HG03520 (cell line): ENCODE results near the gene WNT3A.

ENCODE experiments used
- ATAC-seq: cut with Tn5 transposase; IDR thresholded peaks from one replicate; pipeline ENCODE4 v1.9.1; 2021; ENCODE audit warnings: mild to moderate bottlenecking, moderate library complexity; ENCODE audit not compliant: unreplicated experiment

The WNT3A gene

DNA sequence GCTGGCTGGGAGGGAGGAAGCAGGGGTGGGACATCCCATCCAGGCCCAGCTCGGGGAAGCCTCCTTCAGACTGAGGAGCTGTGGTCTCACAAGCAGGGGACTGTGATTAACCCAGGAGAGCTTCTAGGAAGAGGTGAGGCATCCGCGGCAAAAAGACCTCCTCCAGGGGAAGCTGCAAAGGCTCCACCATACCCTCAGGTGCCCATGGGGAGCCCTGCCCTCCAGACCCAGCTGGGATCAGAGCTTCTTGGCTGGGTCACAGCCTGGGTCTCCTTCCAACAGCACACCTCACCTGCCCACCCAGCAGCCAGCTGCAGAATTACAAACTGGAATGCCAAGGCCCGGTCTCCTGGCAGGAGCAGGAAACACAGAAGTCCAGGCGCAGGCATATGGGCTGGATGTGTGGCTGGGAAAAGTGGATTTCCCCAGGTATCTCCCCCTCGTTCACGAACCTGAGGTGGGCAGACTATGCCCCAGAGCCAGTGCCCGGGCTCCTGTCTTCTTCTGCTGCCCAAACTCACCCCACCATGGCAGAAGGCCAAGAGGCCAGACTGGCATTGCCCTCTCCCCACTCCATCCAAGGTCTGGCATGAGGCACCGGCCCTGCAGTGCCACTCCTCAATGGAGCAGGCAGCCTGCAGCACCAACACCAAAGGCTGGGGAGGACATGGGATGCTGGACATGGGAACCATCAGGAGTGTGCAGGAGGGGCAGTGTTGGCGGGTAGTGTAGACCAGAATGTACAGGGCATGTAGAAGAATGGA lies 60.3 kb downstream of the WNT3A start:
- no peak for ATAC-seq

DNA sequence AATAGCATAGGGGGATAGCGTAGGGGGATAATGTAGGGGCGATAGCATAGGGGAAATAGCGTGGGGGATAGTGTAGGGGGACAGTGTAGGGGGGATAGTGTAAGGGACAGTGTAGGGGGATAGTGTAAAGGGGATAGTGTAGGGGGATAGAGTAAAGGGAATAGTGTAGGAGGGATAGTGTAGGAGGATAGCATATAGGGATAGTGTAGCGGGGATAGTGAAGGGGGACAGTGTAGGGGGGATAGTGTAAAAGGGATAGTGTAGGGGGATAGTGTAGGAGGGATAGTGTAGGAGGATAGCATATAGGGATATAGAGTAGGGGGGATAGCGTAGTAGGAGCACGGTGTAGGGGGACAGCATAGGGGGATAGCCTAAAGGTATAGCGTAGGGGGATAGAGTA lies 61.6 kb downstream of the WNT3A start:
- ATAC-seq = no peak

DNA sequence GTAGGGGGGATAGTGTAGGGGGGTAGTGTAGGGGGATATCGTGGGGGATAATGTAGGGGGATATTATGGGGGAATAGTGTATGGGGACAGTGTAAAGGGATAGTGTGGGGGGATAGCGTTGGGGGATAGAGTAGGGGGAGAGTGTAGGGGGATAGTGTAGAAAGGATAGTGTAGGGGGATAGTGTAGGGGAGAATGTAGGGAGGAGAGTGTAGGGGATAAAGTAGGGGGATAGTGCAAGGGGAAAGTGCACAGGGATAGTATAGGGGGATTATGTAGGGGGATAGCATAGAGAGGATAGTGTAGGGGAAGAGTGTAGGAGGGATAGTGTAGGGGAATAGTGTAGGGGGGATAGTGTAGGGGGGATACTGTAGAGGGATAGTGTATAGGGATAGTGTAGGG lies 63.4 kb downstream of the WNT3A start:
- ATAC-seq = no peak

DNA sequence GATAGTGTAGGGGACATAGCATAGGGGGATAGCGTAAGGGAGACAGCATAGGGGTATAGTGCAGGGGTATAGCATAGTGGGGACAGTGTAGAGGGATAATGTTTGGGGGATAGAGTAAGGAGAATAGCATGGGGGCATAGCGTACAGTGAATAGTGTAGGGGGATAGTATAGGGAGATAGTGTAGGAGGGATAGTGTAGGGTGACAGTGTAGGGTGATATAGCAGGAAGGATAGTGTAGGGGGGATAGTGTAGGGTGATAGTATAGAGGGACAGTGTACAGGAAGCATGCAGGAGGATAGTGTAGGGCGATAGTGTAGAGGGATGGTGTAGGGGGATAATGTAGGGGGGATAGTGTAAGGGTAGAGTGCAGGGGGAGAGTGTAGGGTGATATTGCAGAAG lies 64.1 kb downstream of the WNT3A start:
- no peak for ATAC-seq

DNA sequence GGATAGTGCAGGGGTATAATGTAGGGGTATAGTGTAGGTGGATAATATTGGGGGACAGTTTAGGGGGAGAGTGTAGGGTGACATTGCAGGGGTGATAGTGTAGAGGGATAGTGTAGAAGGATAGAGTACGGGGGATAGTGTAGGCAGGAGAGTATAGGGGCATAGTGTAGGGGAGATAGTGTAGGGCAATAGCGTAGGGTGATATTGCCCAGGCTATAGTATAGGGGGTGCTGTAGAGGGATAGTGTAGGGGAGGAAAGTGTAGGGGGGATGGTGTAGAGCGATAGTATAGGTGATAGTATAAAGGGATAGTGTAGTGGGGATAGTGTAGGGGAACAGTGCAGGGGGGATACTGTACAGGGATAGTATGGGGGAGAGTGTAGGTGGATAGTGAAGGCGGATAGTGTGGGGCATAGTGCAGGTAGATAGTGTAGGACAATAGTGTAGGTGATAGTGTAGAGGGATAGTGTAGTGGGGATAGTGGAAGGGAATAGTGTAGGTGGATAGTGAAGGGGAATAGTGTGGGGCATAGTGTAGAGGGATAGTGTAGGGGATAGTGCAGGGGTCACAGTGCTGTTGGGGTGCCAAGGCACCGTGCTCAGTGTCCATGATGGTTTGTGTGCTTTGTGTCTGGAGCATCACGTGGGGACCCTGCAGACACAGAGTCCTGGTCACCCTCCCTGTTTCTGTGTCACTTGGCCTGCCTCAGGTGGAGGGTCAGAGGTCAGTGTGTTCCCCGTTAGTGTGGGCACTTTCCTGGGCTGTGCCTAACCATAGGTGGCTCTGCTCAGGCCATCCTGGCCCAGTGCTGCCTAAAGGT lies 65.2 kb downstream of the WNT3A start:
- no peak for ATAC-seq

DNA sequence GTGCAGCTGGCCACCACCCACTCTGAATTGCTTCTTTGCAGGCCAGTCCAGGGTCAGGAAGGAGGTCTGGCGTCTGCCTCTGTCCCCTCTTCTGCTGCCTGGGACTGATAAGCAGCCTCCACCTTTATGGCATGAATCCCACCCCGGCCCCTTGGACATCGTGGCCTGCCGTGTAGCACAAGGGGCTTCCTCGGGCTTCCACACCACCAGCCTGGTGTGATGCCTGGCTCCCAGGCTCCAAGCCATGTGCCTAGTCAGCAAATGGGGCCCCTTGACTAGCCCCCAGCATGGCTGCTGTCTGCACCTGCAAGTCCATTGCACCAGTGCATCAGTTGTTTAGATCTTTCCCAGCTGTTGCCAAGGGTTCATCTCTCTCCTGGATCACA lies 65.9 kb downstream of the WNT3A start:
- no peak for ATAC-seq

DNA sequence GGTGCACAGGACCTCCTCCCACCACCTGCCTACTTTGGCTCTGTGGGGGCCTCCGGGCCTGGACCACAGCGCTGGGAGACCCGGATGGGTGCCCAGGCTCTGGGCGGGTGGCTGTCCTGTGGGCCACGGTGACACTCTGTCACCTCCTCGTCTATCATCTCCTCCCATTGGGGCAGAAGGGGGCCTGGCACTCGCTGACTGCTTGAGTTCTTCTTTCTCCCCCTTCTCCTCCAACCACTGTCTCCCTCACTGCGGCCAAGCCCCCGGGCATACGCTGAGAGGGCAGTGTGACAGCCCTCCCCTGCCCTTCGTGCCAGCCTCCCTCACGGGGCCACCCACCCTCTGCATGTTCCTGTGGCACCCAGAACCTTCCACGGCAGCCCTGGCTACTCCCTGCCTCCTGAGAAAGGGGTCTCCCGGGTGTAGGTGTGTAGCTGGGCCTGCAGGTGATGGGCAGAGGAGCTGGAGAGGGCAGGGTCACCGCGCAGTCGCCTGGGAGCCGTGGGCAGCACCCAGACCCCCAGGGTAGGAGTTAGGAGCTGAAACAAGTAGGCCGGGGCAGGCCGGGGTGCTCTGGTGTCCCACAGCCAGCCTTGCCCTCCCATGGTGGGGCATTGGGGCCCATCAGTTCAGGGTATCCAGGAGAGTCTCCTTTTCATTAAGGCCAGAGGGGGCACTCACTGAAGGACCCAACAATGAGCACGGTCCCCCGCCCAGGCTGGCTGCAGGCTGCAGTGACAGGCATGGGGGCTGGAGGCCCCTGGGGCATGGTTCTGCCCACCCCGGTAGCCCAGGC lies 66.5 kb downstream of the WNT3A start:
- no peak for ATAC-seq

DNA sequence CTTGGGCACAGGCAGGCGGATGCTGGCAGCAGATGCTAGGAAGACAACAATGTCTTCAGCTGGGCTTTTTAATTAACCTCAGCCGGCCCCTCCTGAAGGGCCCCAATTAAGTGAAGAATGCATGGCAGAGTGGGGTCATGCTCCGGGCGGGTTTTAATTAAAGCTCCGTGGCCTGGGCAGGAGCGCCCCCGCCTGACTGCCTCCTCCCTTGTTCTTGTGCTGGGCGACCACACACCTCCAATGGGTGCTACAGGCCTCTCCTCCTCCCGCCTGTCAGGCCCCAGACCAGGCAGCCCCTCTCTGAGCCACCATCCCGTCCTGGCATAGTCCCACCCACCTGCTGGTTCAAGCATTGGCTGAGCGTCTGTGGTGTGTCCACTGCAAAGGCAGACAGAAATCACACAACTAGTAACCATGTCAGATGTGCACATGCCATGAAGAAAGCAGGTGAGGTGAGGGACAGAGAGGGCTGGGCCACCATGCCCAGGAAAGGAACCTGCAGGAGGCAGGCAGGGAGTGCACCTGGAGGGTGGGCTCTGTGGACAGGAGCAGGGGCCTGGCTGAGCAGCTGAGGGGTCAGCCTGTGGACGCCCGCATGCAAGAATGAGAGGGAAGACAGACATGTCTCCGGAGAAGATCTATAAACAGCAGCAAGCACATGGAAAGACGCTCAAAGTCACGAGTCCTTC lies 67.2 kb downstream of the WNT3A start:
- ATAC-seq = no peak

DNA sequence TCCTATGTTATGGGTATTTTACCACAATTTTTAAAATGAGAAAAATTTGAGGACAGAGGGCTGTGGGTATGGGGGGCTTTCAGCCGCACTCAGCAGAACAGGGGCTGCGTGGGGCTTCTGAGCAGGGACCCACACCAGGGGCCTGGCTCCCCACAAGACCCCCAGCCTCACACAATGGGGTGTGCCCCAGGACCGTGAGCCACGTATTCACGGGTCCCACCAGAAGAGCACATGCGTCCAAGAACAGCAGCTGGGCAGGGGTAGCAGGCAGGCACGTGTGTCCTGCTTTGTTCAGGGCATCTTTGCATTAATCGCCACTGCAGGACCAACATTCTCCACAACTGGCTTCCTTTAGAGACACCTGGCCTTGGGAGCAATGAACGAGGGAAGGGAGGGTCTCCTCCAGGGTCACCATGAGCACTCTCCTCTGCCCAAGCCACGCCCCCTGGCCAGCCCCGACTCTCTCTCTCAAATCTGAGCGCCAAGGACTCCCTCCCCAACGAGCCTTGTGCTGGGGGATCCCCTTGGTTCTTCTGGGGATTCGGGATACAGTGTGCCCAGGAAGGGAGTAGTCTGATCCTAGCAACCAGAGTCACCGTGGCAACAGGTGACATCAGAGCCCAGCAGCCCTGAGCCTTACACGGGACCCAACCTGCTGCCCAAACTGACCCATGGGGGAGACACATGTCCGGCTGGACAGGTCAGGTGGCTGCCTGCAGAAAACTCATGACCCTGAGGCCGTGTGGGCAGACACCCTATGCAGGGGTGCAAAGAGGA lies 68.3 kb downstream of the WNT3A start:
- ATAC-seq = no peak

DNA sequence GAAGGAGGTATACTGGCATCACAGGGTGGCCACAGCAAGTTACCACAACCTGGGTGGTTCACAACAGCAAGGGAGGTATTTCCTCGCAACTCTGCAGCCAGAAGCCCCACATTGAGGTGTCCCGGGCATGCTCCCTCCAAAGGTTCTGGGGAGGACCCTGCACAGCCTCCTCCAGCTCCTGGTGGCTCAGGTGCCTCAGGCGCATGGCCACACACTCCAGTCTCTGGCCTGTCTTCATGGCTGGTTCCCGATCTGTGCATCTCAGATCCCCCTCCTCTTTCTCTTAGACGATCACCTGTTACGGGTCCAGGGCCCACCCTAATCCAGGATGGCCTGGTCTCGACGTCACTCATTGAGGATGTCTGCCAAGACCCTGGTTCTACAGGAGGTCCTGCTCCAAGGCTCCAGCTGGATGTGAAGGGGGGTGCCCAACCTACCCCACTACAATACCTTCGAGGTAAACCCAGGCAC lies 69.0 kb downstream of the WNT3A start:
- ATAC-seq = no peak

DNA sequence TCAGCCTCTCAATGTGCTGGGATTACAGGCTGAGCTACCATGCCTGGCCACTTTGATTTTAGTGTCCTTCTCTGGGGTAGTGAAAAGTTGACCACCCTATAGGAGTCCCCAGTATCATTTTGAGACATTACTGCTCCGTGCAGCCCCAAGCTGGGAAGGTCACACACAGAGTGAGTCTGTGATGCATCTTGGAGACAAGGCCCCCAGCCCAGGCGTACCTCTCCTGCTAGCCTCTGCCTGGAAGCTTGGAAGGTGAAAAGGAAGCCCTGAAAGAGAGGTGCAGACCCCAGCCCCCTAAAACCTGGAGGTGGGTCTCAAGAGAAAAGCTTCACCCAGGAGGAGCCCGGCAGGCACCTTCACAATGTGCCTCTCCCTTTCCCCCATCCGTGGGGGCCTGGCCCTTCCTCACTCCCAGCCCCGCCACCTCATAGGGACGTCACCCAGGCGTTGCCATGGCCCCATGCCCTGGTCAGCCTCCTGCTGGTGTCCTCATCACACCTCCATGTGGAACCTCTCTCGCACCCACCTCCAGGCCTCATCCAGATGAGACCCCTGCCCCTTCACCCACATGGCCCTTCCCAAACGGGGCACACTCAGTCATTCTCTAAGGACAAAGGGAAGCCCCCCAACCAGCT lies 70.1 kb downstream of the WNT3A start:
- ATAC-seq = no peak

DNA sequence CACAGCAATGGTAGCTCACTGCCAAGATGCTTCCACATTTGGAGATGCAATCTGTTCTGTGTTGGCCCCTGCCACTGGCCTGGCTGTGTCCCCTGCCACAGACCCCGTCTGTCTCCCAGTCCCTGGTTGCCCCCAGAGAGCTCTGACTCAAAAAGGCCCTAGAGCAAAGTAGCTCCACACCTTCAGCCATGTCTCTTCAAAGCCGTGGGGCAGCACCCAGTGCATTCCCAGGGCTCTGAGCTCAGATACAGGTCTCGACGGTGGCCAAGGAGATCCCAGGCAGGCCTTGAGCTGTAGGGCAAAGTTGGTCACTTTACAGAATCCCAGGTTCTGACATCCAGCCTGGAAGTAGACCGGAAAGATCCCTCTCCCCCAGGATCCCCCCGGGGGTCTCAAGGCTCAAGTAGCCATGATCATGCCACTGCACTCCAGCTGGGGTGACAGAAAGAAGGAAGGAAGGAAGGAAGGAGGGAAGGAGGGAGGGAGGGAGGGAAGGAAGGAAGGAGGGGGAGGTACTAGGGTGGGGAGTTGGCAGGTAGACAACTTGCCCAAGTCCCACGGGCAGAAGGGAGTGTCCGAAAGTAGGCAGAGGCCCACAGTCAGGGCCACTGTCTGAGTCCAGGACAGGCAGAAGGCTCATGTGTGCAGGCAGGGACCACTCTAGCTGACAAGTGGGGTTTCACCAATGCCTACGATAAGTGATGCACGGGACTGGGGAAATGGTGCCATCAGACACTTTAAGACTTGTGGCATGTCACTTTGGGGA lies 71.0 kb downstream of the WNT3A start:
- ATAC-seq = no peak

DNA sequence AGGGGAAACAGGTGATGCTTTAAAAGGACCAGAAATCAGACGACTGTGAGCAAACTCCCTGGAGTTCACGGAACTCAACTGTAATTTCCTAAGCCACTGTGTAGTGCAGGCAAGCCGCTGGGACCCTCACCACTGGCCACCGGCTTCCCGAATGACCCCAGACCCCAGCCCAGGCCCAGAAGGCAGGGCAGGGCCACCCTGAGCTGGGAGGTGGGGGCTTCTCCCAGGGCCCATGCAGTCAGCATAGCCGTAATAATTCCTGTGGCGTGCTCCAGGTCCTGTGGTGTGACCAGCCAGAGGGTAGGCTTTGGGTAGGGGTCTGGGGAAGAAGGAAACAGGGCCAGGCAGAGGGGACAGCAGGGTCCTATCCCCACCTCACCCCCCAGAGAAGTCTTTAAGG lies 72.2 kb downstream of the WNT3A start:
- ATAC-seq = no peak

DNA sequence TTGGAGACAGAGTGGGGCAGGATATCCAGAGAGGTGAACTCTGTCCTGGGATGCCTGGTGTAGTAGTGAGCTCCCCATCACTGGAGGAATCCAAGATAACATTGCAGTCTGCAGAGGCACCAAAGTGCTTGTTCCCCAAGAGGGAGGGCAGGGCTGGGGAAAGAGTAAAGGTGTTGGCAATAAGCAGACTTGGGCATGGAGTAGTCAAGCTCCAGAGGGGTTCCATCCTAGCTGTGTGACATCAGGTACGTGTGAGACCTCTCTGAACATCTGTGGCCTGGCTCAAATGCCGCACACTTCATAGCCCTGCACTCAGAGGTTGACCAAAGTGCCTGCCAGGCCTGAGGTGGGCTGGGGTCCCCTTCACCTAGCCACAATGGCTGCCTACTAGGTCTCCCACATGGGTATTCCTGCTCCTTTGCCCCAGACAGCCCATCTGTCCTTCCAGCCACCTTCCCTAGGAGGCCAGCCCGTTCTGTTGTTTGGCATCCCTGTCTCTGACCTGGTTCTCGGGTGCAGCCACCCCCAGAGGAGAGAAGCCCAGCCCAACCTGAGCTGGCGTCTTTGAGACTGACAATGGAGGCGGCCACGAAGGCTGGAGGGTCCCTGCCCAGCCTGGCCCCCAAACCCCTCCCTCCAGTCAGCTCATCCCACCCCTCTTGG lies 72.9 kb downstream of the WNT3A start:
- ATAC-seq = no peak

DNA sequence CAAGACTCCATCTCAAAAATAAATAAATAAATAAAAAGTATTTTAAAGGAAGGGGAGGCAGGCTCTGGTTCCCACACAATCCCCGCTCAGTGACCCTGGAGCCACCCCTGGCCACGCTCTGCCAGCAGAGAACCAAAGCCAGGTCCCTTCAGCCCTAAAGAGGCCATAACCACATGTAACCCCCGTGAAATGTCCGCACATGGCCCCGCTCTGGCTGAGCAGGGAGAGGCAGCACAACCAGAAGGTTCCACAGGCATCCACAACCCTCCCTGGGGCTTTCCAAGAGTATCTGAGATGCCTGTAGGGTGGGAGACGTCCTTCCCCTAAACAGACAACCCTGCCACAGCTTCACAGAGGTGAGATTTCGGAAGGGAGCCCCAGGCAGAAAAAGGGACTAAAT lies 74.3 kb downstream of the WNT3A start:
- no peak for ATAC-seq

DNA sequence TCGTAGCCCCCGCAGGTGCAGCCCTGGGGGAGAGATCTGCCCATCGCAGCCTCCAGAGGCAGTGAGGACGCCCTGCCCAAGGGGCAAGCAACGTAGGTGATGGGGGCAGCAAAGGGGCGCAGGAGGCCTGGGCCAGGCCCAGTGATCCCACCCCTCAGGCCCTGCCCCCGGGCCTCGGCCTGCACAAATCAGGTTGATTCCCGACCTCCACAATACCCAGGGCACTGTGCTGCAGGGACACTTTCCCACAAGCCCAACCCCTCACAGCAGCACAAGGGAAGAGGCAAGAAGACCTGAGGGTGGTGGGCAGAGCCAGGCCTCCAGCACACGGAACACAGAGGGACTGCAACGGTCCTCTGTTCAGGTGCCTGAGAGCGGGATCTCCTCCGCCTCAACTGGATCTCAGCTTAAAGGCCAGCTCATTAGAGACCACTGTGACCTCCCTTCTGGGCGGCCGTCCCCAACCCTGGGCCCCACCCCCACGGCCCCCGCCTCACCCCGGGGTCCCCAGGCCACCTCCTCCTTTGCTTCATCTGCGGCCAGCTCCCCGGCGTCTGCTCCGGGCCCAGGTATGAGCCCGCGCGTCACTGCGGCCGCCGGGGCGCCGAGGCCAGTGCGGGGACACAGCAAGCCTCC lies 74.9 kb downstream of the WNT3A start:
- peak; percentile 10 for ATAC-seq

DNA sequence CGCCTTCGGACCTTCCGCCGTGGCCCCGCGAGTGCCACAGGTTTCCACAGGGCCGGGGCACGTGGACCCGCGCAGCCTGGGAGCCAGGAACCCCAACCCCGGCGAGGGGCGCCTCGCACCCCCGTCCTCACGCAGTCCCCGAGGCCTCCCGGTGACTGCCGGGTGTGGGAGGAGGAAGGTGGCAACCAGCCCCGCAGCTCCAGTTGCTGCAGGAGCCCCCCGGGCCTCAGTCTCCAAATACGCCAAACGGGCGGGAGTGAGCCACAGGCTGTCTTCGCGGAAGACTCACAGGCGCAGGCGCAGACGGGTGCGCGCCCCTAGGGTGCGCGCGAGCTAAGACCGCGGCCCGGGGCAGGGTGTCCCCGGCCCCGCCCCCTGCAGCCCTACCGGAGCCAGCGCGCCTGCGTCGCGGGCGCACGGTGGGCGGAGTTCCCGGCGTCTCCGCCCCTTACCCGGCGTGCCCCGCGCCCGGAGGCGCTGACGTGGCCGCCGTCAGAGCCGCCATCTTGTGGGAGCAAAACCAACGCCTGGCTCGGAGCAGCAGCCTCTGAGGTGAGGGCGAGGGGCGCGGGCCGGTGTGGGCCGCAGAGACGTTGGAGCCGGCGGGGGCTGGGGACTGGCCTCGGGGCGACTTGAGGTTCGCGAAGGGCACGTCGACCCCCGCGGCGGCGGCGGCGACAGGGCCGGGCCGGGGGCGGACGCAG lies 75.6 kb downstream of the WNT3A start, which contains the start of gene ARF1:
ARF1 (plus strand) TSS at position 495 of the 704 bp plus-strand sequence. CDS start 14,407 bp downstream, outside the sequence.
- peak; percentile 69 for ATAC-seq
